HEK293T (cell line): ENCODE data around the gene SSTR4.

Source experiments
- ARNT ChIP-seq: fragments of 450-650 bp; IDR thresholded peaks from 2 replicates; pipeline ENCODE4 v1.6.1; 2017; ENCODE audit warnings: mild to moderate bottlenecking
- BHLHE40 ChIP-seq: fragments of 450-650 bp; IDR thresholded peaks from 2 replicates; pipeline ENCODE4 v1.6.1; 2016; ENCODE audit warnings: mild to moderate bottlenecking, moderate library complexity, borderline replicate concordance
- CTBP1 ChIP-seq: fragments of 450-650 bp; IDR thresholded peaks from 2 replicates; pipeline ENCODE4 v1.6.1; 2016; ENCODE audit warnings: borderline replicate concordance
- ELF4 ChIP-seq: fragments of 450-650 bp; IDR thresholded peaks from 2 replicates; pipeline ENCODE4 v1.6.1; 2017; ENCODE audit warnings: antibody characterized with exemption
- FOXA1 ChIP-seq: fragments of 450-650 bp; IDR thresholded peaks from 2 replicates; pipeline ENCODE4 v1.6.1; 2016; ENCODE audit warnings: mild to moderate bottlenecking
- FOXK2 ChIP-seq: fragments of 450-650 bp; IDR thresholded peaks from 2 replicates; pipeline ENCODE4 v1.6.1; 2016; ENCODE audit warnings: mild to moderate bottlenecking
- FOXM1 ChIP-seq: fragments of 450-650 bp; IDR thresholded peaks from 2 replicates; pipeline ENCODE4 v1.6.1; 2017; ENCODE audit warnings: mild to moderate bottlenecking, borderline replicate concordance
- HDGF ChIP-seq: fragments of 450-650 bp; IDR thresholded peaks from 2 replicates; pipeline ENCODE4 v1.6.1; 2017; ENCODE audit warnings: antibody characterized with exemption, borderline replicate concordance
- L3MBTL2 ChIP-seq: fragments of 450-650 bp; conservative IDR thresholded peaks from 2 replicates; pipeline ENCODE4 v1.6.1; 2016; ENCODE audit warnings: mild to moderate bottlenecking
- LEF1 ChIP-seq: fragments of 450-650 bp; IDR thresholded peaks from 2 replicates; pipeline ENCODE4 v1.6.1; 2017; ENCODE audit warnings: mild to moderate bottlenecking, borderline replicate concordance
- NFRKB ChIP-seq: fragments of 450-650 bp; IDR thresholded peaks from 2 replicates; pipeline ENCODE4 v1.6.1; 2016; ENCODE audit warnings: mild to moderate bottlenecking, moderate library complexity
- SP1 ChIP-seq: fragments of 450-650 bp; IDR thresholded peaks from 2 replicates; pipeline ENCODE4 v1.6.1; 2017
- SUZ12 ChIP-seq: fragments of 450-650 bp; IDR thresholded peaks from 2 replicates; pipeline ENCODE4 v1.6.1; 2016; ENCODE audit warnings: mild to moderate bottlenecking
- TARDBP ChIP-seq: fragments of 450-650 bp; IDR thresholded peaks from 2 replicates; pipeline ENCODE4 v1.6.1; 2016

DNA sequence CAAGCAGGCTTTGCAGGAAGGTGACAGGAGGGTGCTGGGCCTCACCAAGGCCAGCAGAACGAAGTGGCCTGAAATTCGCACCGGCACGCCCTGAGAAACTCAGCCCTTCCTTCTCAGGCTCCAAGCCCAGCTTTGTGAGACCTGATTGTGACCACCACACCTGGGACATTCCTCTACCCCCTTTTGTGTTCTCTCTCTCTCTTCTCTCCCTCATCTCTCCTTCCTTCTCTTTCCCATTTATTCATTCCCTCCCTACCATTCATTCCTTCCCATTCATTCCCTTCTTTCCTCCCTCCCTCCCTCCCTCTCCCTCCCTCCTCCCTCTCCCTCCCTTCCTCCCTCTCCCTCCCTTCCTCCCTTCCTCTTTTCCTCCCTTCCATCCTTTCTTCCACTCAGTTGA lies 42.2 kb downstream of the SSTR4 start:
- TF ChIP-seq SUZ12 (no peak), BHLHE40 (no peak), FOXA1 (no peak), FOXK2 (no peak), FOXM1 (no peak), CTBP1 (no peak), HDGF (no peak), LEF1 (no peak), SP1 (no peak), TARDBP (no peak), ELF4 (no peak), L3MBTL2 (no peak), NFRKB (no peak), ARNT (no peak)
